ENCODE measurements around the gene DBF4B. TPM values are rescaled to one million over a fixed set of nuclear protein-coding genes. Genes with fewer than 3 reads are reported as not detected.
"Not testable (repeated sequence)": the region's sequence is repeated elsewhere in the genome, so short reads cannot be mapped to it uniquely, and the experiment has no call there.

Gene DBF4B
- total RNA-seq, 4 donors from 2014 or later: 1.5 to 3.5 (median 2.5) TPM

DNA sequence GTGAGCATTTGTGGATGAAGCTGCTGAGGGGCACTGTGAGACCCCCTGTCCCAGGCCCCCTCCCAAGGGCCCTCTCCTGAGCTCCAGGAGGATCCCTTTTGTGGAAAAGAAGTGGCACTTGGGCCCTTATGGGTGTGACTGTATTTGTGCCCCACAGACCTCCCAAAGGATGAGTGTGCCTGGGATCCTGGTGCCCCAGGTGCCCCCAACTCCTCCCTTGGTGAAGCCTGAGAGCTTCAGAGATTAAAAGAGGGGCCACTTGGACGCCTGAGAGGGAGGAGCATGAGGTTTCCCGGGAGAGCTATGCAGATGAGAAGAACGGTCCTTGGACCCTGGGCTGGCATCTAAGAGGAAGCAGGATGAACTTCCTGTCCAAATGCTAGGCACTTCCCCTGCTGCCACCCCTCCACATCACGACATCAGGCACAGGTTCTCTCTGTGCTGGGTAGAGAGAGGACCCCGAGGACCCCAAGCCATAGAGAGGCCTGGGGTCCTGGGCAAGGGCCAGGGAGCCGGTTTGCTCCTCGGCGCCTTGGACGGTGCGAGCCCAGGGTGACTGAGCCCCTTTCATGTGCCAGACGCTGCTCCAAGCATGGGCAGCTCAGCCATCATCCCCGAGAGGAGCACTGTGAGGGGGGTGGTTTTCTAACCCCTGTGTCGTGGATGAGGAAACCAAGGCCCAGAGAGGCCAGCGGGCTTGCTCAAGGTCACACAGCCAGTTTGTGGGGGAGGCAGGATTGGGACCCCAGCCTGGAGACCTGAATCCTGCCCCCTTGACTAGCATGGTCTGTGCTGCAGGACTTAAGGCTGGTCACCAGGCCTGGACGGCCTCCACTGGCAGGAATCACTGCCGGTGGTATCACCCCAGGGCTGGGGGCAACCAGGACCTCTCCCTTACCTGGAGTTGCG, 44.7 kb downstream of the DBF4B start:
- no peaks in the 10 kb centered on the region for H3K36me3 ChIP-seq

DNA sequence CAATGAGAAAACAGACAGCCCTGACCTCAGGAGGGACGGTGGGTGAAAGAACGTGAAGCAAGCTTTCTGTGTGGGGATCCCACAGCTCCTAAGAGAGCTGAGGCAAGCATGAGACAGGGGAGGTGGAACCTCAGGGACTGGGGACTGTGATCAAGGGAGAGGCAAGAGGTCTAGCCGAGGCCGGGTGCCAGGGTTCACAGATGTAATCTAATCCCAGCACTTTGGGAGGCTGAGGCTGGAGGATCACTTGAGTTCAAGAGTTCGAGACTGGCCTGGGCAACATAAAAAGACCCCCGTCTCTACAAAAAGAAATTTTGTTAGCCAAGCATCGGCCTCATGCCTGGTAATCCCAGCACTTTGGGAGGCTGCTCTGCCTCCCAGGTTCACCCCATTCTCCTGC, 45.8 kb downstream of the DBF4B start:
- TF ChIP-seq, protein P1, sequence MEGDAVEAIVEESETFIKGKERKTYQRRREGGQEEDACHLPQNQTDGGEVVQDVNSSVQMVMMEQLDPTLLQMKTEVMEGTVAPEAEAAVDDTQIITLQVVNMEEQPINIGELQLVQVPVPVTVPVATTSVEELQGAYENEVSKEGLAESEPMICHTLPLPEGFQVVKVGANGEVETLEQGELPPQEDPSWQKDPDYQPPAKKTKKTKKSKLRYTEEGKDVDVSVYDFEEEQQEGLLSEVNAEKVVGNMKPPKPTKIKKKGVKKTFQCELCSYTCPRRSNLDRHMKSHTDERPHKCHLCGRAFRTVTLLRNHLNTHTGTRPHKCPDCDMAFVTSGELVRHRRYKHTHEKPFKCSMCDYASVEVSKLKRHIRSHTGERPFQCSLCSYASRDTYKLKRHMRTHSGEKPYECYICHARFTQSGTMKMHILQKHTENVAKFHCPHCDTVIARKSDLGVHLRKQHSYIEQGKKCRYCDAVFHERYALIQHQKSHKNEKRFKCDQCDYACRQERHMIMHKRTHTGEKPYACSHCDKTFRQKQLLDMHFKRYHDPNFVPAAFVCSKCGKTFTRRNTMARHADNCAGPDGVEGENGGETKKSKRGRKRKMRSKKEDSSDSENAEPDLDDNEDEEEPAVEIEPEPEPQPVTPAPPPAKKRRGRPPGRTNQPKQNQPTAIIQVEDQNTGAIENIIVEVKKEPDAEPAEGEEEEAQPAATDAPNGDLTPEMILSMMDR (IDR thresholded peaks at IDR 0.05): no peak
- TF ChIP-seq POLR2AphosphoS5 (IDR thresholded peaks at IDR 0.05): no peak
- TF ChIP-seq EP300 (IDR thresholded peaks at IDR 0.05; ENCODE audit: low read depth): no peak
- no peak for TF ChIP-seq POLR2A (IDR thresholded peaks at IDR 0.05)
- in situ Hi-C loops (cut with MboI; ENCODE audit: low pct_ligation_motif_present in 1 of 4, low pct_unique_long_range_greater_than_20kb in 1 of 4, low sequenced_read_pairs in 3 of 4): no loop called here

More for the DNA sequence above, 44.7 kb downstream of the DBF4B start:
- intact Hi-C loops (cut with DNase I; ENCODE audit: low total_unique reads) (no loop called here), in situ Hi-C loops (cut with MboI; ENCODE audit: low pct_ligation_motif_present in 1 of 4, low pct_unique_long_range_greater_than_20kb in 1 of 4, low sequenced_read_pairs in 3 of 4) (no loop called here)
- no peak for DNase-seq
- Histone ChIP-seq H3K27me3 (peaks cover 11% of the 10 kb centered on the region), H3K9me3 (no peaks in the 10 kb centered on the region), H3K4me3 (no peak overlapping the region), H3K4me1 (no peaks in the 10 kb centered on the region), H3K27ac (no peak overlapping the region)
- TF ChIP-seq POLR2A (IDR thresholded peaks at IDR 0.05) (no peak), EP300 (IDR thresholded peaks at IDR 0.05; ENCODE audit: low read depth) (no peak), POLR2AphosphoS5 (IDR thresholded peaks at IDR 0.05) (no peak)
- TF ChIP-seq, protein P1 (IDR thresholded peaks at IDR 0.05): no peak
- WGBS, 2 donors (ENCODE audit: low coverage in 1 of 2): 78 to 80% methylated on average over 2 to 14 of the region's 17 CpGs

DNA sequence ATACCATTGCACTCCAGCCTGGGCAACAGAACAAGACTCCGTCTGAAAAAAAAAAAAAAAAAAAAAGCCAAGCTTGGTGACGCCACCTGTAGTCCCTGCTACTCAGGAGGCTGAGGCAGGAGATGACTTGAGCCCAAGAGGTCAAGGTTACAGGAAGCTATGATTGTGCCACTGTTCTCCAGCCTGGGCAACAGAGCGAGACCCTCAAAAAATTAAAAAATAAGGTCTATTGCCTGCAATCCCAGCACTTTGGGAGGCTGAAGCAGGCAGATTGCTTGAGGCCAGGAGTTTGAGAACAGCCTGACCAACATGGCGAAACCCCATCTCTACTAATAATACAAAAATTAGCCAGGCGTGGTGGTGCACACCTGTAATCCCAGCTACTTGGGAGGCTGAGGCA, 46.7 kb downstream of the DBF4B start:
- H3K9me3 ChIP-seq; intact Hi-C loops (cut with DNase I; ENCODE audit: low total_unique reads); H3K27ac ChIP-seq; H3K4me3 ChIP-seq; in situ Hi-C loops (cut with MboI; ENCODE audit: low pct_ligation_motif_present in 1 of 4, low pct_unique_long_range_greater_than_20kb in 1 of 4, low sequenced_read_pairs in 3 of 4); H3K36me3 ChIP-seq; DNase-seq: not testable (repeated sequence)
- Histone ChIP-seq H3K27me3 (peaks cover 29% of the 10 kb centered on the region), H3K4me1 (peaks cover 5 to 13% (median 13%) of the 10 kb centered on the region in 4 donors)
- 87% methylated on average over 5 of the region's 5 CpGs; no CpG with 5 or more reads in 1 of the 2 donors for WGBS, 2 donors (ENCODE audit: low coverage in 1 of 2)

More for the DNA sequence above, 45.8 kb downstream of the DBF4B start:
- DNase-seq: no peak
- WGBS, 2 donors (ENCODE audit: low coverage in 1 of 2): 40 to 82% methylated on average over 1 to 7 of the region's 7 CpGs
- Histone ChIP-seq H3K9me3 (no peaks in the 10 kb centered on the region), H3K27ac (no peak overlapping the region), H3K4me3 (no peak overlapping the region), H3K27me3 (peaks cover 20% of the 10 kb centered on the region), H3K4me1 (peaks cover 1 to 8% (median 7%) of the 10 kb centered on the region in 4 donors), H3K36me3 (no peaks in the 10 kb centered on the region)
- intact Hi-C loops (cut with DNase I; ENCODE audit: low total_unique reads): no loop called here

- H3K27ac ChIP-seq: no peak overlapping the region
- H3K9me3 ChIP-seq: no peaks in the 10 kb centered on the region
- no peak overlapping the region for H3K4me3 ChIP-seq
- in situ Hi-C loops (cut with MboI; ENCODE audit: low pct_ligation_motif_present in 1 of 4, low pct_unique_long_range_greater_than_20kb in 1 of 4, low sequenced_read_pairs in 3 of 4): no loop called here
- peaks cover 5 to 13% (median 13%) of the 10 kb centered on the region in 4 donors for H3K4me1 ChIP-seq
- DNase-seq: no peak
- no peak for TF ChIP-seq POLR2A (IDR thresholded peaks at IDR 0.05)
- intact Hi-C loops (cut with DNase I; ENCODE audit: low total_unique reads): no loop called here
- WGBS, 2 donors (ENCODE audit: low coverage in 1 of 2): 85% methylated on average over 9 of the region's 10 CpGs; no CpG with 5 or more reads in 1 of the 2 donors
- no peaks in the 10 kb centered on the region for H3K36me3 ChIP-seq
- H3K27me3 ChIP-seq: peaks cover 50% of the 10 kb centered on the region
These were observed 48.8 kb downstream of the DBF4B start for GRCh38 chr17:44757045-44757917.
